Right lobe of liver (tissue), 6 donors: Measurements from ENCODE around the gene EMC10. TPM values are rescaled to one million over a fixed set of nuclear protein-coding genes. Genes with fewer than 3 reads are reported as not detected.

Source experiments
- ATAC-seq, 4 donors: fragments of 200-7000 bp; cut with Tn5 transposase; one replicate each; pipeline ENCODE4 v1.9.1; 2020; ENCODE audit warnings: mild to moderate bottlenecking in 4 of 4, moderate library complexity in 4 of 4
- DNase-seq, 3 donors: peaks; one replicate each; pipeline ENCODE4 v3.0.0-alpha.2; 2020
- H3K27ac ChIP-seq, 3 donors: fragments of 200-600 bp; one replicate each; pipeline ENCODE4 v1.8.0; 2022
- H3K27me3 ChIP-seq, 2 donors: fragments of 200-600 bp; one replicate each; pipeline ENCODE4 v1.8.0; 2022
- H3K36me3 ChIP-seq, 4 donors: fragments of 200-600 bp; sonication (generic) in 1 of 4; one replicate each; pipeline versions ENCODE4 v1.5.1 to v1.8.0; 2017 to 2022; ENCODE audit warnings: control low read depth in 1 of 4
- H3K4me1 ChIP-seq, 4 donors: fragments of 200-600 bp; sonication (generic) in 1 of 4; one replicate each; pipeline versions ENCODE4 v1.5.1 to v1.8.0; 2017 to 2022; ENCODE audit warnings: control low read depth in 1 of 4
- H3K4me3 ChIP-seq, 3 donors: fragments of 200-600 bp; one replicate each; pipeline ENCODE4 v1.8.0; 2022
- H3K9me3 ChIP-seq, 4 donors: fragments of 200-600 bp; sonication (generic) in 1 of 4; one replicate each; pipeline versions ENCODE4 v1.5.1 to v1.8.0; 2017 to 2022; ENCODE audit warnings: control low read depth in 1 of 4
- POLR2A ChIP-seq: fragments of 450-650 bp; IDR thresholded peaks from one replicate; pipeline ENCODE4 v1.6.1; 2017; ENCODE audit warnings: antibody characterized with exemption, mild to moderate bottlenecking
- whole genome bisulfite sequencing: methylation state at CpG from one replicate; pipeline ENCODE4 v1.1.6; 2018; ENCODE audit warnings: low coverage, low lambda C conversion rate; ENCODE audit not compliant: insufficient coverage; ENCODE audit errors: missing lambda C conversion rate; 5-methylcytosine and 5-hydroxymethylcytosine counted together
- intact Hi-C, 2 donors: fragments of 100-400 bp; cut with DNase I; formaldehyde crosslinking; loops; one replicate each; pipeline versions ENCODE4 v1.11.2 to v1.14.1; 2022
- total RNA-seq, 6 experiments: library from RNA; depleted of rRNA in 2 of 6; stranded (reverse); fragments of >200 nt in 2 of 6; fragmentation: NEBNext Ultra II Directional in 3 of 6; extraction: Animal tissue kit (Norgen Biotek cat#: 25700) in 3 of 6; gene quantifications; one replicate each; pipeline versions ENCODE4 v1.1.0 to v1.2.4, GENCODE V29; 2016 to 2023
- TF ChIP-seq, protein P1 (sequence below), 4 donors: fragments of 200-600 bp in 3 of 4; fragments of 450-650 bp in 1 of 4; IDR thresholded peaks; one replicate each; pipeline versions ENCODE4 v1.5.1 to v1.8.0; 2016 to 2022; ENCODE audit warnings: antibody characterized with exemption in 4 of 4, mild to moderate bottlenecking in 2 of 4
- donor health status: DM: no; HTN: yes; CAD: no.
- donor health status: DM: no; HTN: no; CAD: no.
- donor health status: DM: no; HTN: no; CAD: no.
- donor health status: DM: no; HTN: yes; CAD: no.
- donor health status: DM: no; HTN: yes; CAD: no.

EMC10 gene
- total RNA-seq, 6 experiments from 2014 or later, result 48.6 to 82.8 (median 74.2) TPM

DNA sequence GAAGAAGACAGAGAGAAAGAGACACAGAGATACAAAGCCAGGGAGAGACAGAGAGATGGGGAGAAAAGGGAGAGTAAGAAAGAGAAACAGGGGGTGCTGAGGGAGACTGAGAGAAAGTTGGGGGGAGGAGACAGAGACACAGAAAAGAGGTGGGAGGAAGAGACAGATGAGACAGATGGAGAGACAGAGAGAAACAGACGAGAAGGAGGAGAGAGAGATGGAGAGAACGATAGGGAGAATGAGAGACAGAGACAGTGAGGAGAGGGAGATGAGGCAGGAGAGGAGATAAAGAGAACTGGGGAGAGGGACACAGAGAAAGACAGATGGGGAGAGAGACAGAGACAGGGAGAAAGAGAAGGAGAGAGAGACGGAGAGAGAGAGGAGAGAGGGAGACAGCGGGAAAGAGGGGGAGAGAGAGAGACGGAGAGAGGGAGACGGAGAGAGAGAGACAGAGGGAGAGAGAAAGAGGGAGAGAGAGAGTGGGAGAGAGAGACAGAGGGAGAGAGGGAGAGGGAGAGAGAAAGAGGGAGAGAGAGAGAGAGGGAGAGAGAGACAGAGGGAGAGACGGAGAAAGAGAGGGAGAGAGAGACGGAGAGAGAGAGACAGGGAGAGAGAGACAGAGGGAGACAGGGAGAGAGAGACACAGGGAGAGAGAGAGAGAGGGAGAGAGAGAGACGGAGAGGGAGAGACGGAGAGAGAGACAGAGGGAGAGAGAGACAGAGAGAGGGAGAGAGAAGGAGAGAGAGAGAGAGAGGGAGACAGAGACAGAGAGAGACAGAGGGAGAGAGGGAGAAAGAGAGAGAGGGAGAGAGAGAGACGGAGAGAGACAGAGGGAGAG, 22.1 kb downstream of the EMC10 start:
- ATAC-seq (no peak), DNase-seq (no peak)
- WGBS, result 68% methylated on average over 10 of the region's 11 CpGs
- no peak overlapping the region for H3K27ac ChIP-seq
- H3K27me3 ChIP-seq, result no peaks in the 10 kb centered on the region
- intact Hi-C loops, result no loop called here
- TF ChIP-seq, protein P1, sequence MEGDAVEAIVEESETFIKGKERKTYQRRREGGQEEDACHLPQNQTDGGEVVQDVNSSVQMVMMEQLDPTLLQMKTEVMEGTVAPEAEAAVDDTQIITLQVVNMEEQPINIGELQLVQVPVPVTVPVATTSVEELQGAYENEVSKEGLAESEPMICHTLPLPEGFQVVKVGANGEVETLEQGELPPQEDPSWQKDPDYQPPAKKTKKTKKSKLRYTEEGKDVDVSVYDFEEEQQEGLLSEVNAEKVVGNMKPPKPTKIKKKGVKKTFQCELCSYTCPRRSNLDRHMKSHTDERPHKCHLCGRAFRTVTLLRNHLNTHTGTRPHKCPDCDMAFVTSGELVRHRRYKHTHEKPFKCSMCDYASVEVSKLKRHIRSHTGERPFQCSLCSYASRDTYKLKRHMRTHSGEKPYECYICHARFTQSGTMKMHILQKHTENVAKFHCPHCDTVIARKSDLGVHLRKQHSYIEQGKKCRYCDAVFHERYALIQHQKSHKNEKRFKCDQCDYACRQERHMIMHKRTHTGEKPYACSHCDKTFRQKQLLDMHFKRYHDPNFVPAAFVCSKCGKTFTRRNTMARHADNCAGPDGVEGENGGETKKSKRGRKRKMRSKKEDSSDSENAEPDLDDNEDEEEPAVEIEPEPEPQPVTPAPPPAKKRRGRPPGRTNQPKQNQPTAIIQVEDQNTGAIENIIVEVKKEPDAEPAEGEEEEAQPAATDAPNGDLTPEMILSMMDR (IDR thresholded peaks at IDR 0.05), result no peak
- no peak for TF ChIP-seq POLR2A
- H3K9me3 ChIP-seq, result no peaks in the 10 kb centered on the region
- H3K4me1 ChIP-seq, result no peaks in the 10 kb centered on the region
- H3K36me3 ChIP-seq, result no peaks in the 10 kb centered on the region
- no peak overlapping the region for H3K4me3 ChIP-seq

DNA sequence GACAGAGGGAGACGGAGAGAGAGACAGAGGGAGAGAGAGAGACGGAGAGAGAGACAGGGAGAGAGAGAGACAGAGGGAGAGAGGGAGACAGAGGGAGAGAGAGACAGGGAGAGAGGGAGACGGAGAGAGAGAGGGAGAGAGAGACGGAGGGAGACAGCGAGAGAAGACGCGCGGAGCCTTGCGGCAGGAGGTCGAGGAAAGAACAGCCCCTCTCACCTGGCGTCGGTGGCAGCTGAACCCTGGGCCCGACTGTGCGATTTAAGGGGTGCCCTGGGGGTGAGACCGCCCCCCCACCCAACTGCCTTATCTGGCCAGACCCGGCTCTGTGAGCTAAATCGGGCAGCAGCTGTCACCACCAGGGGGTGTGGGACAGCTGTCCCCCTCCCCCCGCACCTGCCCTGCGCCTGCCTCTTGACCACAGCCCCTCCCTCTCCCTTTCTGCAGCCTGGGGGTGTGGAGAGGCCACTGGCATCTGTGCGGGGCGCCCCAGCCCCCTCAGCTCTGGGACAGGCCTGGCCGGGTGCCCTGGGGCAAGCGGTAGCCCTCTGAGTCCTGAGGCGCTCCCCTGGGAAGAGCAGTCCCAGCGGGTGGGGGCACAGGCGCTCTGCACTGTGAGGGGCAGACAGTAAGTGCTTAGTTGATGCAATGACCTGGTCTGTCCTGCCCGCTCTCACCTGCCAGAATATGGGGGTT, 23.9 kb downstream of the EMC10 start:
- 45% methylated on average over 3 of the region's 27 CpGs for WGBS
- Histone ChIP-seq H3K27ac (no peak overlapping the region), H3K4me3 (no peak overlapping the region), H3K36me3 (no peaks in the 10 kb centered on the region), H3K27me3 (no peaks in the 10 kb centered on the region), H3K9me3 (no peaks in the 10 kb centered on the region), H3K4me1 (no peaks in the 10 kb centered on the region)
- DNase-seq (peak in 2 of 3 donors; percentile 19 to 42), ATAC-seq (peak in 2 of 4 donors; percentile 24 to 30)
- TF ChIP-seq, protein P1 (IDR thresholded peaks at IDR 0.05), result no peak
- TF ChIP-seq POLR2A, result no peak
- intact Hi-C loops, result no loop called here

DNA sequence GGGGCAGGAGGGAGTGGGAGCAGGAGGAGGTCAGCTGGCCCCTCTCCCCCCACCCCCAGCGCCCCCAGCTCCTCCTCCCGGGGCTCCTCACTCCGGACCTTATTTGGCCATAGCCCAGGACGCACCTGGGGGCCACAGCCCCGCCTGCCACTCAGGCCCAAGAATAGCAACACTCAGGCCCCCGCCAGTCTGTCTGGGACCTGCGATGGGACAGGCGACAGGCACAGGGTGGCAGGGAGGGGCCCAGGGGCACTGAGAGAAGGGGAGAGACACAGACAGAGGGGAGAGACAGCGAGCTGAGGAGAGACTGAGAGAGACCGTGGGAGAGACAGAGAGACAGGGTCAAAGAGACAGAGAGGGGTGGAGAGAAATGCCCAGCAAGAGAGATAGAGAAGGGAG, 24.4 kb downstream of the EMC10 start:
- no peak for TF ChIP-seq POLR2A
- TF ChIP-seq, protein P1 (IDR thresholded peaks at IDR 0.05), result no peak
- Histone ChIP-seq H3K36me3 (no peaks in the 10 kb centered on the region), H3K27me3 (no peaks in the 10 kb centered on the region), H3K4me1 (no peaks in the 10 kb centered on the region), H3K9me3 (no peaks in the 10 kb centered on the region), H3K4me3 (no peak overlapping the region), H3K27ac (no peak overlapping the region)
- ATAC-seq (peak in 2 of 4 donors; percentile 11 to 16), DNase-seq (peak in 1 of 3 donors; percentile 48)
- intact Hi-C loops, result no loop called here
- 64% methylated on average over 9 of the region's 10 CpGs for WGBS

DNA sequence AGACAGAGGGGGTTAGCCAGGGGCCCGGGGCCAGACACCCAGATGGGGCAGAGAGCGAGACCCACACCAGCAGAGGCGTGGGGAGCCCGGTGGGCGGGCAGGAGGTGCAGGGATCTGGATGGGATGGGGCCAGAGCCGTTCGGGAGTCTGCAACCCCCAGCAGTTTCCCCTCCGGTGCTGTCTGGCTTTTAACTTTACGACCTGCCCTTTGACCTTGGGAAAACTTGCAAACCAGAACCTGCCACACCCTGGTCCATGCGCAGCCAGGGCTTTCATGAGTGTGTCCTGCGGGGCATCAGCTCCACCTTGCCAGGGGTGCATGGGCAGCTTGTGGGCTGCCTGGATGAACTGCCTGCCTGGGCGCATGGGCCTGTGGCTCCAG, 24.9 kb downstream of the EMC10 start:
- DNase-seq, result no peak

More for the DNA sequence above, 24.9 kb downstream of the EMC10 start:
- intact Hi-C loops, result no loop called here
- 88% methylated on average over 5 of the region's 12 CpGs for WGBS
- ATAC-seq, result peak in 3 of 4 donors; percentile 16 to 25 (median 22)
- no peaks in the 10 kb centered on the region for H3K4me1 ChIP-seq
- no peak overlapping the region for H3K4me3 ChIP-seq
- no peaks in the 10 kb centered on the region for H3K27me3 ChIP-seq
- no peaks in the 10 kb centered on the region for H3K36me3 ChIP-seq
- no peaks in the 10 kb centered on the region for H3K9me3 ChIP-seq
- no peak overlapping the region for H3K27ac ChIP-seq
- TF ChIP-seq POLR2A, result no peak
- TF ChIP-seq, protein P1 (IDR thresholded peaks at IDR 0.05), result no peak
